Cardiac fibroblast (primary cell): ENCODE data around the gene GABRR2.

Experiments
- DNase-seq, 2 donors: peaks; one replicate each; pipeline versions ENCODE4 v3.0.0 to v3.0.0-alpha.2; 2010; ENCODE audit warnings: low read depth in 2 of 2
- H3K4me3 ChIP-seq, 2 donors: replicated peaks in 1 of 2; 1 replicate in 1 of 2; 2 replicates in 1 of 2; pipeline ENCODE4 v1.5.1; 2011; ENCODE audit warnings: low read depth in 2 of 2, low read length in 2 of 2, mild to moderate bottlenecking in 2 of 2, moderate library complexity in 1 of 2
- CTCF ChIP-seq: IDR thresholded peaks from one replicate; pipeline ENCODE4 v1.5.1; 2011; ENCODE audit warnings: low read depth, mild to moderate bottlenecking, low read length, inconsistent platforms

Gene GABRR2

GRCh38 chr6:89315249-89315885 is at the start of gene GABRR2:
Gene GABRR2, minus strand, starts transcription at chr6:89315299. Its CDS starts 134 bp downstream, at chr6:89315165.
- TF ChIP-seq CTCF, result no peak
- H3K4me3 ChIP-seq, result no peak within 1 kb of the TSS

GRCh38 chr6:89364586-89364985 is 49.5 kb upstream of the GABRR2 start:
- DNase-seq, result no peak
- no peak overlapping the region for H3K4me3 ChIP-seq
- TF ChIP-seq CTCF, result no peak

More at GRCh38 chr6:89315249-89315885, at the start of gene GABRR2:
- no peak for DNase-seq

GRCh38 chr6:89361171-89361570 is 46.1 kb upstream of the GABRR2 start:
- no peak overlapping the region for H3K4me3 ChIP-seq
- DNase-seq, result no peak
- no peak for TF ChIP-seq CTCF

- TF ChIP-seq CTCF, result no peak
- peak in 1 of 2 donors; percentile 57 for DNase-seq
- no peak overlapping the region for H3K4me3 ChIP-seq
Measured at GRCh38 chr6:89360415-89360999, 45.4 kb upstream of the GABRR2 start.

- no peak for TF ChIP-seq CTCF
- no peak overlapping the region for H3K4me3 ChIP-seq
Measured at GRCh38 chr6:89359561-89359960, 44.5 kb upstream of the GABRR2 start.

GRCh38 chr6:89357390-89357789 is 42.3 kb upstream of the GABRR2 start:
- DNase-seq, result no peak
- no peak overlapping the region for H3K4me3 ChIP-seq
- no peak for TF ChIP-seq CTCF

More at GRCh38 chr6:89359561-89359960, 44.5 kb upstream of the GABRR2 start:
- no peak for DNase-seq
